Psoas muscle (tissue), 8 donors: ENCODE data around the gene NELFA. TPM values are rescaled to one million over a fixed set of nuclear protein-coding genes. Genes with fewer than 3 reads are reported as not detected.
"Not testable (repeated sequence)": the region's sequence is repeated elsewhere in the genome, so short reads cannot be mapped to it uniquely, and the experiment has no call there.

ENCODE experiments used
- ATAC-seq, 4 donors: fragments of 200-7000 bp; cut with Tn5 transposase; one replicate each; pipeline ENCODE4 v1.9.1; 2020; ENCODE audit warnings: moderate library complexity in 3 of 4, mild to moderate bottlenecking in 2 of 4
- DNase-seq, 2 donors: peaks; one replicate each; pipeline ENCODE4 v3.0.0-alpha.2; 2020
- H3K27ac ChIP-seq: fragments of 200-600 bp; one replicate; pipeline ENCODE4 v1.8.0; 2022
- H3K27me3 ChIP-seq, 3 donors: fragments of 200-600 bp in 1 of 3; one replicate each; pipeline versions ENCODE4 v1.6.1 to v1.8.0; 2013 to 2022; ENCODE audit warnings: low read length in 2 of 3, mild to moderate bottlenecking in 2 of 3, moderate library complexity in 1 of 3; ENCODE audit not compliant: insufficient read depth in 3 of 3
- H3K36me3 ChIP-seq, 2 donors: fragments of 200-600 bp in 1 of 2; one replicate each; pipeline versions ENCODE4 v1.6.1 to v1.8.0; 2013 to 2022; ENCODE audit warnings: low read depth in 1 of 2, mild to moderate bottlenecking in 1 of 2, moderate library complexity in 1 of 2; ENCODE audit not compliant: insufficient read depth in 1 of 2
- H3K4me1 ChIP-seq: fragments of 200-600 bp; one replicate; pipeline ENCODE4 v1.8.0; 2022
- H3K4me3 ChIP-seq: fragments of 200-600 bp; one replicate; pipeline ENCODE4 v1.8.0; 2022; ENCODE audit warnings: mild to moderate bottlenecking
- H3K9me3 ChIP-seq: fragments of 200-600 bp; one replicate; pipeline ENCODE4 v1.8.0; 2022
- CTCF ChIP-seq: fragments of 200-600 bp; IDR thresholded peaks from one replicate; pipeline ENCODE4 v1.8.0; 2022; ENCODE audit warnings: antibody characterized with exemption
- WGBS, 3 donors: extraction: QIAGEN DNeasy Blood & Tissue Kit; methylation state at CpG; one replicate each; pipeline versions ENCODE4 v1.1.6 to v1.1.7; 2013; 5-methylcytosine and 5-hydroxymethylcytosine counted together
- intact Hi-C, 2 donors: fragments of 100-400 bp; cut with DNase I; formaldehyde crosslinking; loops; one replicate each; pipeline versions ENCODE4 v1.11.0 to v1.14.2; 2022
- polyA plus RNA-seq, 3 donors: library from polyadenylated mRNA; stranded (reverse); fragments of 200-250 nt; gene quantifications; one replicate each; pipeline ENCODE4 v1.2.3, GENCODE V29; 2013
- total RNA-seq, 4 donors: library from RNA; stranded (reverse); fragmentation: NEBNext Ultra II Directional in 2 of 4; extraction: Animal tissue kit (Norgen Biotek cat#: 25700) in 2 of 4; gene quantifications; one replicate each; pipeline versions ENCODE4 v1.2.1 to v1.2.4, GENCODE V29; 2021 to 2023
- donor health status: healthy with polysubstance abuse.
- donor health status: DM: no; HTN: no; CAD: no; lungs with moderate emphysema.
- donor health status: Bipolar disorder and iron deficiency.
- donor health status: healthy.
- donor health status: DM: yes; HTN: yes; CAD: no.
- donor health status: DM: no; HTN: no; CAD: no.
- donor health status: DM: no; HTN: no; CAD: no.
- donor health status: DM: yes; HTN: yes; CAD: no.

The NELFA gene
- total and polyA plus RNA-seq, 7 donors, result 11.4 to 20.2 (median 13.2) TPM

GRCh38 chr4:1996866-1997611, 11.7 kb downstream of the NELFA start:
- DNase-seq (no peak), ATAC-seq (peak in 2 of 4 donors; percentile 22 to 28)
- H3K9me3 ChIP-seq, result no peaks in the 10 kb centered on the region
- no peaks in the 10 kb centered on the region for H3K36me3 ChIP-seq
- no peak for TF ChIP-seq CTCF
- 77 to 81% (median 81%) methylated on average over 3 of the region's 3 CpGs for WGBS, 3 donors
- no peaks in the 10 kb centered on the region for H3K27me3 ChIP-seq
- no peak overlapping the region for H3K4me3 ChIP-seq
- no peaks in the 10 kb centered on the region for H3K4me1 ChIP-seq
- no peak overlapping the region for H3K27ac ChIP-seq
- intact Hi-C loops, result loop anchor here in 1 of 2 donors (10.0 kb wide), 1 partner anchor 188 kb away; no protein-coding TSS in a partner anchor

- no peaks in the 10 kb centered on the region for H3K9me3 ChIP-seq
- H3K4me3 ChIP-seq, result no peak overlapping the region
- WGBS, 3 donors, result 89 to 100% (median 96%) methylated on average over 1 of the region's 1 CpG
- TF ChIP-seq CTCF, result no peak
- peaks cover 0 to 17% of the 10 kb centered on the region in 2 donors for H3K36me3 ChIP-seq
- ATAC-seq, result no peak
- no peaks in the 10 kb centered on the region for H3K4me1 ChIP-seq
- H3K27ac ChIP-seq, result no peak overlapping the region
- H3K27me3 ChIP-seq, result no peaks in the 10 kb centered on the region
- peak in 1 of 2 donors; percentile 17 for DNase-seq
- intact Hi-C loops, result loop anchor here in 1 of 2 donors (10.0 kb wide), 1 partner anchor 190 kb away; no protein-coding TSS in a partner anchor
These were observed 13.8 kb downstream of the NELFA start for GRCh38 chr4:1994938-1995337.

- intact Hi-C loops, result loop anchor here in 1 of 2 donors (10.0 kb wide), 1 partner anchor 191 kb away; no protein-coding TSS in a partner anchor
- not testable (repeated sequence) for H3K4me1 ChIP-seq, H3K27ac ChIP-seq, ATAC-seq, H3K9me3 ChIP-seq, H3K4me3 ChIP-seq, H3K27me3 ChIP-seq
- peaks cover 0 to 27% of the 10 kb centered on the region in 2 donors for H3K36me3 ChIP-seq
- WGBS, 3 donors, result 93 to 96% (median 95%) methylated on average over 20 of the region's 20 CpGs
- DNase-seq, result peak in 1 of 2 donors; percentile 30
These were observed 14.9 kb downstream of the NELFA start for GRCh38 chr4:1993718-1994516.

- Histone ChIP-seq H3K4me1 (no peaks in the 10 kb centered on the region), H3K4me3 (no peak overlapping the region), H3K27me3 (no peaks in the 10 kb centered on the region), H3K9me3 (no peaks in the 10 kb centered on the region), H3K27ac (no peak overlapping the region), H3K36me3 (peaks cover 0 to 35% of the 10 kb centered on the region in 2 donors)
- TF ChIP-seq CTCF, result no peak
- ATAC-seq (no peak), DNase-seq (peak in 1 of 2 donors; percentile 17)
- 80 to 88% (median 85%) methylated on average over 19 of the region's 19 CpGs for WGBS, 3 donors
- intact Hi-C loops, result loop anchor here in 1 of 2 donors (10.0 kb wide), 1 partner anchor 192 kb away; no protein-coding TSS in a partner anchor
These were observed 15.6 kb downstream of the NELFA start for GRCh38 chr4:1993169-1993516.
